Measurements from ENCODE around the gene TSPAN18. TPM values are rescaled to one million over a fixed set of nuclear protein-coding genes. Genes with fewer than 3 reads are reported as not detected.

Gene TSPAN18
- total and polyA plus RNA-seq, 8 donors: 0.69 to 2.7 (median 1.5) TPM

- Histone ChIP-seq H3K9me3 (no peaks in the 10 kb centered on the region), H3K27ac (no peak overlapping the region), H3K4me1 (no peaks in the 10 kb centered on the region), H3K36me3 (no peaks in the 10 kb centered on the region), H3K4me3 (no peak overlapping the region), H3K27me3 (no peaks in the 10 kb centered on the region)
- no peak for TF ChIP-seq CTCF (IDR thresholded peaks at IDR 0.05)
- ATAC-seq (no peak), FAIRE-seq (no peak), DNase-seq (no peak)
- WGBS, 2 donors: 71 to 78% methylated on average over 4 of the region's 4 CpGs
- intact Hi-C loops (cut with DNase I): loop anchor here in 1 of 3 donors (10.0 kb wide), 1 partner anchor 146 kb away; no protein-coding TSS in a partner anchor
These were observed 154.2 kb downstream of the TSPAN18 start for GRCh38 chr11:44880953-44881352.

GRCh38 chr11:44883277-44883676, 156.5 kb downstream of the TSPAN18 start:
- FAIRE-seq (no peak), ATAC-seq (peak in 2 of 4 donors; percentile 10 to 29), DNase-seq (no peak)
- WGBS, 2 donors: 69 to 85% methylated on average over 6 of the region's 6 CpGs
- H3K9me3 ChIP-seq: no peaks in the 10 kb centered on the region
- no peak overlapping the region for H3K4me3 ChIP-seq
- no peaks in the 10 kb centered on the region for H3K4me1 ChIP-seq
- TF ChIP-seq CTCF (IDR thresholded peaks at IDR 0.05): no peak
- intact Hi-C loops (cut with DNase I): loop anchor here in 1 of 3 donors (10.0 kb wide), 1 partner anchor 148 kb away; no protein-coding TSS in a partner anchor
- no peaks in the 10 kb centered on the region for H3K27me3 ChIP-seq
- H3K27ac ChIP-seq: no peak overlapping the region
- H3K36me3 ChIP-seq: no peaks in the 10 kb centered on the region

GRCh38 chr11:44884056-44884455, 157.3 kb downstream of the TSPAN18 start:
- 33 to 38% methylated on average over 6 of the region's 6 CpGs for WGBS, 2 donors
- Histone ChIP-seq H3K4me1 (no peaks in the 10 kb centered on the region), H3K27me3 (no peaks in the 10 kb centered on the region), H3K36me3 (no peaks in the 10 kb centered on the region), H3K9me3 (no peaks in the 10 kb centered on the region), H3K27ac (no peak overlapping the region), H3K4me3 (no peak overlapping the region)
- FAIRE-seq (no peak), DNase-seq (no peak), ATAC-seq (peak in 1 of 4 donors; percentile 36)
- intact Hi-C loops (cut with DNase I): loop anchor here in 1 of 3 donors (10.0 kb wide), 1 partner anchor 149 kb away; no protein-coding TSS in a partner anchor
- TF ChIP-seq CTCF (IDR thresholded peaks at IDR 0.05): no peak

- FAIRE-seq (no peak), DNase-seq (no peak), ATAC-seq (no peak)
- no peak overlapping the region for H3K27ac ChIP-seq
- no peak overlapping the region for H3K4me3 ChIP-seq
- no peak for TF ChIP-seq CTCF (IDR thresholded peaks at IDR 0.05)
- H3K4me1 ChIP-seq: no peaks in the 10 kb centered on the region
- no peaks in the 10 kb centered on the region for H3K27me3 ChIP-seq
- 84 to 90% methylated on average over 12 of the region's 12 CpGs for WGBS, 2 donors
- no peaks in the 10 kb centered on the region for H3K36me3 ChIP-seq
- H3K9me3 ChIP-seq: no peaks in the 10 kb centered on the region
- intact Hi-C loops (cut with DNase I): loop anchor here in 1 of 3 donors (10.0 kb wide), 1 partner anchor 150 kb away; no protein-coding TSS in a partner anchor
These were observed 158.5 kb downstream of the TSPAN18 start for GRCh38 chr11:44885065-44885810.

All from pancreas (tissue), 10 donors.